ENCODE data around the gene EXOSC7. TPM values are rescaled to one million over a fixed set of nuclear protein-coding genes. Genes with fewer than 3 reads are reported as not detected.

The EXOSC7 gene
- total and polyA plus RNA-seq, 2 experiments from 2014 or later = 31.1 to 53.5 TPM

DNA sequence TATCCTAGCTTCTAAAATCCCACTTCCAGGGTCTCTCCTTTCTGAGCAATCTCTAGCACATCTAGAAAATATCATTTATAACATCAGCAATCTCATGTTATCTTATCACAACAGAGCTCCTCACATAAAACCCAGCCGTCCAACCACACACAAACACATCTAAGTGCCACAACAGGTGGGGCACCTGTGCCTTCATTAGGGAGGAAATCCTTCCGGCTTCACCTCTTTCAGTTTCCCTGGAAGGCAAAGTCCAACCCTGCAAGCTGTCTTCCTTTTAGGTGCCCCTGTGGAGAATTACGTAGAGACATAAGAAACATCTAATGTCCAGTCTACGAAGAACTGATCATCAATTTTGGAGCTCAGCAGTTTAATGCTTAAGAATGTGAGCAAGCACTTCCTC, 1.6 kb upstream of the EXOSC7 start:
- no peaks in the 10 kb centered on the region for H3K9me3 ChIP-seq (ENCODE audit: low read depth)
- no peaks in the 10 kb centered on the region for H3F3A ChIP-seq (ENCODE audit: insufficient read depth)
- H3K4me2 ChIP-seq (ENCODE audit: unreplicated experiment) = peak overlapping the region; percentile 97
- H3K4me1 ChIP-seq (ENCODE audit: insufficient read depth) = peaks cover 5% of the 10 kb centered on the region; the same call in 1 of the 2 replicates
- no peak overlapping the region for H3K27ac ChIP-seq
- H3K36me3 ChIP-seq (ENCODE audit: low read depth) = no peaks in the 10 kb centered on the region
- in situ Hi-C loops (cut with MboI) = no loop called here
- peaks cover 94% of the 10 kb centered on the region for H3K79me2 ChIP-seq (ENCODE audit: insufficient read depth)
- no peaks in the 10 kb centered on the region for H3K27me3 ChIP-seq (replicated peaks; ENCODE audit: insufficient read depth)
- no peaks in the 10 kb centered on the region for H3K9me2 ChIP-seq (ENCODE audit: insufficient read depth)
- H2AFZ ChIP-seq = no peak overlapping the region
- DNase-seq = no peak
- peak overlapping the region; percentile 96 for H3K4me3 ChIP-seq
- H4K20me1 ChIP-seq (ENCODE audit: insufficient read depth) = no peaks in the 10 kb centered on the region; the same call in 1 of the 2 replicates
- WGBS, 2 experiments (ENCODE audit: low coverage in 1 of 2, low lambda C conversion rate in 2 of 2, missing lambda C conversion rate in 2 of 2) = 94 to 96% methylated on average over 4 of the region's 4 CpGs
- peak overlapping the region; percentile 97 for H3K9ac ChIP-seq
- TF ChIP-seq EZH2 (IDR thresholded peaks at IDR 0.05; ENCODE audit: insufficient read depth, poor library complexity, severe bottlenecking) (no peak), EZH2phosphoT487 (IDR thresholded peaks at IDR 0.05; ENCODE audit: insufficient read depth, low read depth) (no peak)

DNA sequence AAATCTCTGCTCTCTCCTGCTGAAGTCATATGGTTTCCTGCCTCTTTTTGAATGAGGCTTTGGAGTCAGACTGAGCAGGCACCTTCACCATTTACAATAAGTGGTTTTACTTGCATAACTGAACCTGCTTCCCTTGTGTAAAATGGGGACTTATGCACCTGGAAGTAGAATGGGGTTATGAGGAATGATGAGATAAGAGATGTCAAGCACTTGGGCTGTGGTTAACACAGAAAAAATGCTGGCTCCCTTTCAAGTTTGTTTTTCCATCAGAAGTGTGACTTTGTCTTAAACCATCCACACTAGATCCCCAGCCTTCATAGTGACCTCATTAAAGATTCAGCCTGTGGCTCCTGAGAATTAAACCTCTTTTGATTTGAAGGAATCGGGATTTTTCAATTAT, 5.2 kb downstream of the EXOSC7 start:
- in situ Hi-C loops (cut with MboI) = no loop called here
- Histone ChIP-seq H3K36me3 (ENCODE audit: low read depth) (no peaks in the 10 kb centered on the region), H3K27ac (no peak overlapping the region), H3K4me3 (no peak overlapping the region), H3K9ac (no peak overlapping the region), H3K9me2 (ENCODE audit: insufficient read depth) (no peaks in the 10 kb centered on the region), H3F3A (ENCODE audit: insufficient read depth) (no peaks in the 10 kb centered on the region), H3K9me3 (ENCODE audit: low read depth) (no peaks in the 10 kb centered on the region), H3K4me2 (ENCODE audit: unreplicated experiment) (no peak overlapping the region), H3K27me3 (replicated peaks; ENCODE audit: insufficient read depth) (no peaks in the 10 kb centered on the region), H4K20me1 (ENCODE audit: insufficient read depth) (no peaks in the 10 kb centered on the region), H3K79me2 (ENCODE audit: insufficient read depth) (peaks cover 97% of the 10 kb centered on the region), H3K4me1 (ENCODE audit: insufficient read depth) (peaks cover 6% of the 10 kb centered on the region), H2AFZ (no peak overlapping the region)
- peak; percentile 36 for DNase-seq
- WGBS, 2 experiments (ENCODE audit: low coverage in 1 of 2, low lambda C conversion rate in 2 of 2, missing lambda C conversion rate in 2 of 2) = 78 to 85% methylated on average over 1 of the region's 1 CpG
- TF ChIP-seq EZH2phosphoT487 (IDR thresholded peaks at IDR 0.05; ENCODE audit: insufficient read depth, low read depth) = no peak
- TF ChIP-seq EZH2 (IDR thresholded peaks at IDR 0.05; ENCODE audit: insufficient read depth, poor library complexity, severe bottlenecking) = no peak

DNA sequence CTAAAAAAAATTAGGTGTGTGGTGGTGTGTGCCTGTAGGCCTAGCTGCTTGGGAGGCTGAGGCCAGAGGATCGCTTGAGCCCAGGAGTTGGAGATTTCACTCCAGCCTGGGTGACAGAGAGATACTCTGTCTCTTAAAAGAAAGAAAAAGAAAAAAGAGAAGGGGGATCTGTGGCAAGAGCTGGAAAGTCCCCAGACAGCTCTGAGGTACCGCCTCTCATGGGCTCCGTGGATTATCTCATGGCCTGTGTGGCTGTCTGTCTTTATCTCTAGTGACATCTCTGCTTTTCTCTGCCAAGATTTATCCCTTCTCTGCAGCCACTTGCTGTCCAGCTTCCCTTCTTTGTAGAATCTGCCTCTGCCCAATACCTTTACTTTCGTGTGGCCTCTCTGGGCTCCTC, 5.7 kb downstream of the EXOSC7 start:
- no peak overlapping the region for H3K4me2 ChIP-seq (ENCODE audit: unreplicated experiment)
- H3K9ac ChIP-seq = no peak overlapping the region
- no peaks in the 10 kb centered on the region for H4K20me1 ChIP-seq (ENCODE audit: insufficient read depth)
- peaks cover 6% of the 10 kb centered on the region for H3K4me1 ChIP-seq (ENCODE audit: insufficient read depth)
- H3K27ac ChIP-seq = no peak overlapping the region
- no peaks in the 10 kb centered on the region for H3K36me3 ChIP-seq (ENCODE audit: low read depth)
- no peaks in the 10 kb centered on the region for H3K27me3 ChIP-seq (replicated peaks; ENCODE audit: insufficient read depth)
- no peak overlapping the region for H2AFZ ChIP-seq
- TF ChIP-seq EZH2phosphoT487 (IDR thresholded peaks at IDR 0.05; ENCODE audit: insufficient read depth, low read depth) (no peak), EZH2 (IDR thresholded peaks at IDR 0.05; ENCODE audit: insufficient read depth, poor library complexity, severe bottlenecking) (no peak)
- no peak for DNase-seq
- no peaks in the 10 kb centered on the region for H3K9me2 ChIP-seq (ENCODE audit: insufficient read depth)
- H3K4me3 ChIP-seq = no peak overlapping the region
- in situ Hi-C loops (cut with MboI) = no loop called here
- 87% methylated on average over 4 of the region's 4 CpGs for WGBS, 2 experiments (ENCODE audit: low coverage in 1 of 2, low lambda C conversion rate in 2 of 2, missing lambda C conversion rate in 2 of 2)
- H3K79me2 ChIP-seq (ENCODE audit: insufficient read depth) = peaks cover 97% of the 10 kb centered on the region
- no peaks in the 10 kb centered on the region for H3K9me3 ChIP-seq (ENCODE audit: low read depth)
- H3F3A ChIP-seq (ENCODE audit: insufficient read depth) = no peaks in the 10 kb centered on the region

- DNase-seq = no peak
- Histone ChIP-seq H3K36me3 (ENCODE audit: low read depth) (no peaks in the 10 kb centered on the region), H4K20me1 (ENCODE audit: insufficient read depth) (no peaks in the 10 kb centered on the region), H2AFZ (no peak overlapping the region), H3K79me2 (ENCODE audit: insufficient read depth) (peaks cover 97% of the 10 kb centered on the region), H3K27ac (no peak overlapping the region), H3K9me2 (ENCODE audit: insufficient read depth) (no peaks in the 10 kb centered on the region), H3K4me2 (ENCODE audit: unreplicated experiment) (no peak overlapping the region), H3K9me3 (ENCODE audit: low read depth) (no peaks in the 10 kb centered on the region), H3K4me1 (ENCODE audit: insufficient read depth) (peaks cover 6% of the 10 kb centered on the region), H3F3A (ENCODE audit: insufficient read depth) (no peaks in the 10 kb centered on the region; the same call in 1 of the 2 replicates), H3K9ac (no peak overlapping the region), H3K27me3 (replicated peaks; ENCODE audit: insufficient read depth) (no peaks in the 10 kb centered on the region), H3K4me3 (no peak overlapping the region)
- TF ChIP-seq EZH2 (IDR thresholded peaks at IDR 0.05; ENCODE audit: insufficient read depth, poor library complexity, severe bottlenecking) (no peak), EZH2phosphoT487 (IDR thresholded peaks at IDR 0.05; ENCODE audit: insufficient read depth, low read depth) (no peak)
- in situ Hi-C loops (cut with MboI) = no loop called here
- WGBS, 2 experiments (ENCODE audit: low coverage in 1 of 2, low lambda C conversion rate in 2 of 2, missing lambda C conversion rate in 2 of 2) = 78% methylated on average over 3 of the region's 3 CpGs
Measured at GRCh38 chr3:44982817-44983216, 6.8 kb downstream of the EXOSC7 start.

- Histone ChIP-seq H3K4me1 (ENCODE audit: insufficient read depth) (peaks cover 6% of the 10 kb centered on the region), H3K4me3 (no peak overlapping the region), H3K27ac (no peak overlapping the region), H3K4me2 (ENCODE audit: unreplicated experiment) (no peak overlapping the region), H3F3A (ENCODE audit: insufficient read depth) (no peaks in the 10 kb centered on the region; the same call in 1 of the 2 replicates), H3K36me3 (ENCODE audit: low read depth) (no peaks in the 10 kb centered on the region), H4K20me1 (ENCODE audit: insufficient read depth) (no peaks in the 10 kb centered on the region), H3K79me2 (ENCODE audit: insufficient read depth) (peaks cover 97% of the 10 kb centered on the region), H2AFZ (no peak overlapping the region), H3K9me3 (ENCODE audit: low read depth) (no peaks in the 10 kb centered on the region), H3K27me3 (replicated peaks; ENCODE audit: insufficient read depth) (no peaks in the 10 kb centered on the region), H3K9ac (no peak overlapping the region), H3K9me2 (ENCODE audit: insufficient read depth) (no peaks in the 10 kb centered on the region)
- in situ Hi-C loops (cut with MboI) = no loop called here
- peak; percentile 10 for DNase-seq
- 35 to 41% methylated on average over 1 of the region's 1 CpG for WGBS, 2 experiments (ENCODE audit: low coverage in 1 of 2, low lambda C conversion rate in 2 of 2, missing lambda C conversion rate in 2 of 2)
- no peak for TF ChIP-seq EZH2phosphoT487 (IDR thresholded peaks at IDR 0.05; ENCODE audit: insufficient read depth, low read depth)
- TF ChIP-seq EZH2 (IDR thresholded peaks at IDR 0.05; ENCODE audit: insufficient read depth, poor library complexity, severe bottlenecking) = no peak
Measured at GRCh38 chr3:44983484-44983941, 7.5 kb downstream of the EXOSC7 start.

Measured in GM23248 (cell line).